ENCODE results near the gene PTGFRN.

The PTGFRN gene

GRCh38 chr1:117026361-117026760 lies 116.6 kb downstream of the PTGFRN start:
- H3K4me3 Mint-ChIP-seq = no peak overlapping the region
- ATAC-seq (no peak), DNase-seq (no peak)
- no peaks in the 10 kb centered on the region for H3K27me3 Mint-ChIP-seq
- peaks cover 7% of the 10 kb centered on the region for H3K4me1 Mint-ChIP-seq
- no peak overlapping the region for H3K27ac Mint-ChIP-seq
- H3K9me3 Mint-ChIP-seq = no peaks in the 10 kb centered on the region

- H3K27me3 Mint-ChIP-seq = no peaks in the 10 kb centered on the region
- no peak for ATAC-seq
Observed at GRCh38 chr1:117029685-117030084, 120.0 kb downstream of the PTGFRN start.

GRCh38 chr1:117030271-117030877 lies 120.7 kb downstream of the PTGFRN start:
- Mint-ChIP-seq H3K4me3 (no peak overlapping the region), H3K9me3 (no peaks in the 10 kb centered on the region), H3K27ac (no peak overlapping the region), H3K27me3 (no peaks in the 10 kb centered on the region), H3K4me1 (peaks cover 22% of the 10 kb centered on the region)
- no peak for ATAC-seq
- no peak for DNase-seq

More at GRCh38 chr1:117029685-117030084, 120.0 kb downstream of the PTGFRN start:
- DNase-seq = no peak
- Mint-ChIP-seq H3K4me1 (peaks cover 22% of the 10 kb centered on the region), H3K9me3 (no peaks in the 10 kb centered on the region), H3K27ac (no peak overlapping the region), H3K4me3 (no peak overlapping the region)

- Mint-ChIP-seq H3K27ac (no peak overlapping the region), H3K9me3 (no peaks in the 10 kb centered on the region), H3K4me1 (peaks cover 22% of the 10 kb centered on the region), H3K4me3 (no peak overlapping the region), H3K27me3 (no peaks in the 10 kb centered on the region)
- DNase-seq (no peak), ATAC-seq (no peak)
Observed at GRCh38 chr1:117032266-117032665, 122.5 kb downstream of the PTGFRN start.

GRCh38 chr1:117032681-117033539 lies 123.2 kb downstream of the PTGFRN start:
- Mint-ChIP-seq H3K27ac (no peak overlapping the region), H3K9me3 (no peaks in the 10 kb centered on the region), H3K27me3 (no peaks in the 10 kb centered on the region), H3K4me3 (no peak overlapping the region), H3K4me1 (peaks cover 22% of the 10 kb centered on the region)
- ATAC-seq (no peak), DNase-seq (no peak)

GRCh38 chr1:117033772-117034171 lies 124.1 kb downstream of the PTGFRN start:
- Mint-ChIP-seq H3K9me3 (no peaks in the 10 kb centered on the region), H3K4me1 (peaks cover 22% of the 10 kb centered on the region), H3K4me3 (no peak overlapping the region), H3K27ac (peak overlapping the region in 1 of 2 donors; percentile 38), H3K27me3 (no peaks in the 10 kb centered on the region)
- ATAC-seq (no peak), DNase-seq (no peak)

DNA sequence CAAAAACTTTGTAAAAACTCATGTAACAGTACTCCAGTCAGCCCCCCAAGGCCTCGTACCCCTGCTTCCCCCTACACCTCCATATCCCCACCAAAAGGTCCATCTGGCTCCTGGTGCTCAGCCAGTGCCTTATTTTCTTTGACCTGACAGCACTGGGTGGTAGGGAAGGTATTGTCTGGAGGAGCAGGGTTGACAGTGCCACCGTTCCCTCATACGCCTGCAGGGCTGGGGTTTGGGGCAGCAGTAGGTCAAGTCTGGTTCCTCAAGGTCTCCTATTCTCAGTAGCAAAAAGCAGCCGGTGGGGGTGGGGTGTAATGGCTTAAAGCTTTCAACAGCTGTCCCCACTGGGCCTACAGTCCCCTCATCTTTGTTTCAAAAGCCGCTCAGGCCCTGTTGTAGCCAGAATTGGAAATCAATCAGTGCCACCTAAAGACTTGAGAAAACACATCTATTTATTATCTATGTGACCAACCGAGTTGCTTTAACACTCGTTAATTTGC lies 125.1 kb downstream of the PTGFRN start:
- peaks cover 22% of the 10 kb centered on the region for H3K4me1 Mint-ChIP-seq
- ATAC-seq (no peak), DNase-seq (no peak)
- no peaks in the 10 kb centered on the region for H3K9me3 Mint-ChIP-seq
- no peaks in the 10 kb centered on the region for H3K27me3 Mint-ChIP-seq
- H3K27ac Mint-ChIP-seq = no peak overlapping the region
- no peak overlapping the region for H3K4me3 Mint-ChIP-seq

DNA sequence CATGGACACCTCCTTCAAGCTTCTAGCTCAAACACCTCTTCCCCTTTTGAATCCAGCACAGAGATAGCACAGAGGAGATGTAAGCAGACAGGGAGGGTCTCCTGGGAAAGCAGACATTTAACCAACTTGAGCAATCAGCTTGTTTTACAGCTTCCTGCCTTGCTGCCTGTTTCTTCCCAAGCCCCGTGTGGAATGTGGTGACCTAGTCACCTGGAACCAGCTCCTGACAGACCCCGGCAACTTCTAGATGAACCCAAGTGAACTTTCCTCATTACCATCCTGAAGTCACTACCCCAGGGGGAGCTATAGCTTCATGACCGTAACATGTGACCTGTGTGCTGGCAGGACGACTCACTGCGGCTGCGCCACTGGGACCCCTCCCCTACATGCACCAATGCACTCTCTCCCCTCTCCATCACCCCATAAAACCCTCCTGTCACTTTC lies 126.3 kb downstream of the PTGFRN start:
- H3K27ac Mint-ChIP-seq = no peak overlapping the region
- no peak overlapping the region for H3K4me3 Mint-ChIP-seq
- no peak for DNase-seq
- no peak for ATAC-seq
- no peaks in the 10 kb centered on the region for H3K27me3 Mint-ChIP-seq
- no peaks in the 10 kb centered on the region for H3K9me3 Mint-ChIP-seq
- H3K4me1 Mint-ChIP-seq = peaks cover 15% of the 10 kb centered on the region

DNA sequence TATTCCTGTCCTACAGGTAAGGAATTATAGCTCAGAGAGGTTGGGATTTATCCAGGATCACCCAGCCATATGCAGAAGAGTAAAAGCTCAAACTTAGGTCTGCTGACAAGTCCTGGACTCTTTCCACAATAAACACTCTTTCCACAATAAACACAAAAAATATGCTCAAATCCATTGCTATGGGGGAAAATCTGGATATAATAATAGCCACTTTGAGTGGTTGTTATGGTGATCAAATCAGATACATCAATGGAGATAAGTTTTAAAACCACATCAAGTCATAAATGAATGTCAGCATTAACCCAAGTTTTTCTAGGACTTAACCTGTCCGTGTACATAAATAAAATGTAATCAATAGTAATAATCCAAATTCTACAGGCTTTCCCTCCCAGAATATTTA lies 128.1 kb downstream of the PTGFRN start:
- ATAC-seq (no peak), DNase-seq (no peak)
- no peaks in the 10 kb centered on the region for H3K27me3 Mint-ChIP-seq
- H3K9me3 Mint-ChIP-seq = no peaks in the 10 kb centered on the region
- H3K27ac Mint-ChIP-seq = no peak overlapping the region
- no peak overlapping the region for H3K4me3 Mint-ChIP-seq
- H3K4me1 Mint-ChIP-seq = peaks cover 12% of the 10 kb centered on the region

- Mint-ChIP-seq H3K4me3 (no peak overlapping the region), H3K27me3 (no peaks in the 10 kb centered on the region), H3K9me3 (no peaks in the 10 kb centered on the region), H3K4me1 (peaks cover 8% of the 10 kb centered on the region), H3K27ac (no peak overlapping the region)
- ATAC-seq (no peak), DNase-seq (no peak)
Observed at GRCh38 chr1:117038236-117038635, 128.5 kb downstream of the PTGFRN start.
